CD4-positive, alpha-beta memory T cell (primary cell): ENCODE data around the gene NKD1. TPM values are rescaled to one million over a fixed set of nuclear protein-coding genes. Genes with fewer than 3 reads are reported as not detected.
A peak's percentile ranks its signal among the peaks of the same experiment; 100 is the strongest.

Source experiments
- CTCF ChIA-PET: fragments of 350-600 bp; sonication (Branson Sonifier 250); formaldehyde crosslinking; loops from one replicate; lab custom pipeline; 2021; ENCODE audit warnings: inconsistent platforms; ENCODE audit not compliant: partially characterized antibody; lab: Charles Lee
- POLR2A ChIA-PET: fragments of 350-600 bp; sonication (Branson Sonifier 250); formaldehyde crosslinking; loops from one replicate; lab custom pipeline; 2021; ENCODE audit not compliant: partially characterized antibody; lab: Charles Lee
- DNase-seq, 5 donors: peaks; one replicate each; pipeline versions ENCODE4 v3.0.0 to v3.0.0-alpha.2; 2020 to 2022; ENCODE audit warnings: mixed read lengths in 1 of 5
- H3K27ac ChIP-seq: one replicate; pipeline ENCODE4 v1.7.0; 2013; ENCODE audit warnings: low read depth, low read length
- H3K27me3 ChIP-seq: 2 replicates; pipeline ENCODE4 v1.7.0; 2013; ENCODE audit warnings: mild to moderate bottlenecking, low read length, moderate library complexity; ENCODE audit not compliant: insufficient read depth
- H3K36me3 ChIP-seq: 2 replicates; pipeline ENCODE4 v1.7.0; 2013; ENCODE audit warnings: mild to moderate bottlenecking, low read length, moderate library complexity; ENCODE audit not compliant: insufficient read depth
- H3K4me1 ChIP-seq: 2 replicates; pipeline ENCODE4 v1.7.0; 2013; ENCODE audit warnings: mild to moderate bottlenecking, low read length, moderate library complexity; ENCODE audit not compliant: insufficient read depth
- H3K4me3 ChIP-seq, 2 donors: one replicate each; pipeline ENCODE4 v1.7.0; 2013; ENCODE audit warnings: low read length in 2 of 2, mild to moderate bottlenecking in 1 of 2
- H3K9me3 ChIP-seq, 2 donors: one replicate each; pipeline ENCODE4 v1.7.0; 2013; ENCODE audit warnings: low read length in 2 of 2, control low read depth in 1 of 2; ENCODE audit not compliant: control insufficient read depth in 1 of 2
- H3K27ac Mint-ChIP-seq, 7 donors: one replicate each; pipeline ENCODE4 v1.8.0; 2020 to 2021; ENCODE audit warnings: mixed read lengths in 7 of 7, mild to moderate bottlenecking in 6 of 7, inconsistent platforms in 3 of 7, moderate library complexity in 3 of 7
- H3K27me3 Mint-ChIP-seq, 2 donors: one replicate each; pipeline ENCODE4 v1.8.0; 2020 to 2021; ENCODE audit warnings: mixed read lengths in 2 of 2
- H3K36me3 Mint-ChIP-seq, 2 donors: one replicate each; pipeline ENCODE4 v1.8.0; 2020 to 2021; ENCODE audit warnings: mixed read lengths in 2 of 2, inconsistent platforms in 1 of 2, mild to moderate bottlenecking in 1 of 2
- H3K4me1 Mint-ChIP-seq, 4 donors: one replicate each; pipeline ENCODE4 v1.8.0; 2020 to 2021; ENCODE audit warnings: mixed read lengths in 4 of 4, mild to moderate bottlenecking in 1 of 4
- H3K4me3 Mint-ChIP-seq, 8 donors: one replicate each; pipeline ENCODE4 v1.8.0; 2020 to 2021; ENCODE audit warnings: mixed read lengths in 8 of 8, mild to moderate bottlenecking in 7 of 8, moderate library complexity in 6 of 8, inconsistent platforms in 3 of 8
- H3K9me3 Mint-ChIP-seq, 8 donors: one replicate each; pipeline ENCODE4 v1.8.0; 2020 to 2021; ENCODE audit warnings: mixed read lengths in 8 of 8, mild to moderate bottlenecking in 5 of 8, inconsistent platforms in 3 of 8, moderate library complexity in 1 of 8
- intact Hi-C: fragments of 100-400 bp; cut with micrococcal nuclease; formaldehyde crosslinking; loops from one replicate; pipeline ENCODE4 v1.15.1; 2023
- polyA plus RNA-seq, 2 donors: library from polyadenylated mRNA; unstranded; fragments of 300-500 nt; fragmentation: Illumina TruSeq; gene quantifications; one replicate each; pipeline ENCODE4 v1.2.3, GENCODE V29; 2021
- total RNA-seq, 2 experiments: library from RNA; stranded (reverse); gene quantifications; one replicate each; pipeline ENCODE4 v1.2.3, GENCODE V29; 2021

NKD1 gene
- total and polyA plus RNA-seq, 4 experiments from 2014 or later, result 0.48 to 4.6 (median 3.8) TPM; not detected in 1

- Histone ChIP-seq H3K4me1 (peaks cover 4% of the 10 kb centered on the region), H3K9me3 (peaks cover 0 to 4% of the 10 kb centered on the region in 2 donors), H3K36me3 (no peaks in the 10 kb centered on the region), H3K27ac (no peak overlapping the region), H3K4me3 (no peak overlapping the region), H3K27me3 (no peaks in the 10 kb centered on the region)
- intact Hi-C loops, result no loop called here
- CTCF ChIA-PET, result no interaction called here
- POLR2A ChIA-PET, result no interaction called here
- Mint-ChIP-seq H3K27ac (no peak overlapping the region), H3K9me3 (peaks cover 0 to 6% (median 2%) of the 10 kb centered on the region in 8 donors), H3K36me3 (peaks cover 20 to 26% of the 10 kb centered on the region in 2 donors), H3K4me3 (no peak overlapping the region), H3K4me1 (peaks cover 0 to 9% (median under 1%) of the 10 kb centered on the region in 4 donors), H3K27me3 (no peaks in the 10 kb centered on the region)
- no peak for DNase-seq
Measured at GRCh38 chr16:50563989-50564388, 15.8 kb downstream of the NKD1 start.

- H3K36me3 ChIP-seq, result no peaks in the 10 kb centered on the region
- no peaks in the 10 kb centered on the region for H3K27me3 ChIP-seq
- DNase-seq, result no peak
- Mint-ChIP-seq H3K4me1 (peaks cover 0 to 9% (median under 1%) of the 10 kb centered on the region in 4 donors), H3K27ac (no peak overlapping the region), H3K4me3 (no peak overlapping the region), H3K36me3 (peaks cover 14 to 18% of the 10 kb centered on the region in 2 donors), H3K27me3 (no peaks in the 10 kb centered on the region), H3K9me3 (peaks cover 0 to 6% (median 2%) of the 10 kb centered on the region in 8 donors)
- POLR2A ChIA-PET, result no interaction called here
- H3K4me3 ChIP-seq, result no peak overlapping the region
- H3K4me1 ChIP-seq, result peaks cover 4% of the 10 kb centered on the region
- peaks cover 0 to 4% of the 10 kb centered on the region in 2 donors for H3K9me3 ChIP-seq
- CTCF ChIA-PET, result interaction anchor here (1.0 kb wide), 1 partner anchor 354 kb away, joined by 3 read pairs; no protein-coding TSS in a partner anchor
- intact Hi-C loops, result no loop called here
- H3K27ac ChIP-seq, result no peak overlapping the region
Measured at GRCh38 chr16:50565428-50565827, 17.2 kb downstream of the NKD1 start.

GRCh38 chr16:50566014-50566962 is 18.1 kb downstream of the NKD1 start:
- ChIA-PET POLR2A (no interaction called here), CTCF (interaction anchor here (1.0 kb wide), 1 partner anchor 355 kb away, joined by 3 read pairs; no protein-coding TSS in a partner anchor)
- Histone ChIP-seq H3K27ac (no peak overlapping the region), H3K36me3 (no peaks in the 10 kb centered on the region), H3K27me3 (no peaks in the 10 kb centered on the region), H3K9me3 (peaks cover 0 to under 1% of the 10 kb centered on the region in 2 donors), H3K4me1 (peaks cover 4% of the 10 kb centered on the region), H3K4me3 (no peak overlapping the region)
- DNase-seq, result no peak
- Mint-ChIP-seq H3K27me3 (no peaks in the 10 kb centered on the region), H3K4me1 (peaks cover 0 to 9% (median under 1%) of the 10 kb centered on the region in 4 donors), H3K4me3 (peak overlapping the region in 1 of 8 donors; percentile 6), H3K27ac (peak overlapping the region in 1 of 7 donors; percentile 2), H3K9me3 (peaks cover 0 to 6% (median under 1%) of the 10 kb centered on the region in 8 donors), H3K36me3 (peaks cover 12 to 13% of the 10 kb centered on the region in 2 donors)
- intact Hi-C loops, result no loop called here

- Histone ChIP-seq H3K4me3 (no peak overlapping the region), H3K9me3 (no peaks in the 10 kb centered on the region), H3K27me3 (no peaks in the 10 kb centered on the region), H3K27ac (no peak overlapping the region), H3K4me1 (peaks cover 4% of the 10 kb centered on the region), H3K36me3 (no peaks in the 10 kb centered on the region)
- Mint-ChIP-seq H3K4me1 (peaks cover 1 to 14% (median 4%) of the 10 kb centered on the region in 4 donors), H3K27ac (peak overlapping the region in 1 of 7 donors; percentile 15), H3K4me3 (peak overlapping the region in 1 of 8 donors; percentile 69), H3K36me3 (peaks cover 2 to 10% of the 10 kb centered on the region in 2 donors), H3K27me3 (no peaks in the 10 kb centered on the region), H3K9me3 (no peaks in the 10 kb centered on the region)
- CTCF ChIA-PET, result no interaction called here
- intact Hi-C loops, result no loop called here
- POLR2A ChIA-PET, result no interaction called here
- no peak for DNase-seq
Measured at GRCh38 chr16:50567651-50568050, 19.5 kb downstream of the NKD1 start.

- no peaks in the 10 kb centered on the region for H3K27me3 ChIP-seq
- Mint-ChIP-seq H3K4me1 (peaks cover 1 to 14% (median 4%) of the 10 kb centered on the region in 4 donors), H3K4me3 (peak overlapping the region in 1 of 8 donors; percentile 69), H3K9me3 (no peaks in the 10 kb centered on the region), H3K27ac (peak overlapping the region in 1 of 7 donors; percentile 70), H3K27me3 (no peaks in the 10 kb centered on the region), H3K36me3 (peaks cover 2 to 10% of the 10 kb centered on the region in 2 donors)
- no peak overlapping the region for H3K27ac ChIP-seq
- ChIA-PET POLR2A (no interaction called here), CTCF (no interaction called here)
- peak in 1 of 5 donors; percentile 35 for DNase-seq
- peaks cover 4% of the 10 kb centered on the region for H3K4me1 ChIP-seq
- intact Hi-C loops, result no loop called here
- no peak overlapping the region for H3K4me3 ChIP-seq
- no peaks in the 10 kb centered on the region for H3K36me3 ChIP-seq
- H3K9me3 ChIP-seq, result no peaks in the 10 kb centered on the region
Measured at GRCh38 chr16:50568187-50568815, 20.1 kb downstream of the NKD1 start.

GRCh38 chr16:50570354-50570753 is 22.2 kb downstream of the NKD1 start:
- POLR2A ChIA-PET, result no interaction called here
- Mint-ChIP-seq H3K27ac (no peak overlapping the region), H3K4me3 (no peak overlapping the region), H3K4me1 (peaks cover 1 to 7% (median 3%) of the 10 kb centered on the region in 4 donors), H3K9me3 (no peaks in the 10 kb centered on the region), H3K36me3 (peaks cover 2 to 10% of the 10 kb centered on the region in 2 donors), H3K27me3 (no peaks in the 10 kb centered on the region)
- CTCF ChIA-PET, result no interaction called here
- no peak for DNase-seq
- Histone ChIP-seq H3K27ac (no peak overlapping the region), H3K4me1 (no peaks in the 10 kb centered on the region), H3K4me3 (no peak overlapping the region), H3K9me3 (no peaks in the 10 kb centered on the region), H3K27me3 (no peaks in the 10 kb centered on the region), H3K36me3 (no peaks in the 10 kb centered on the region)
- intact Hi-C loops, result no loop called here
